ENCODE results near the gene APBB2. TPM values are rescaled to one million over a fixed set of nuclear protein-coding genes. Genes with fewer than 3 reads are reported as not detected.

APBB2 gene
- total RNA-seq, 2 donors from 2014 or later: 56.1 to 64.8 TPM

DNA sequence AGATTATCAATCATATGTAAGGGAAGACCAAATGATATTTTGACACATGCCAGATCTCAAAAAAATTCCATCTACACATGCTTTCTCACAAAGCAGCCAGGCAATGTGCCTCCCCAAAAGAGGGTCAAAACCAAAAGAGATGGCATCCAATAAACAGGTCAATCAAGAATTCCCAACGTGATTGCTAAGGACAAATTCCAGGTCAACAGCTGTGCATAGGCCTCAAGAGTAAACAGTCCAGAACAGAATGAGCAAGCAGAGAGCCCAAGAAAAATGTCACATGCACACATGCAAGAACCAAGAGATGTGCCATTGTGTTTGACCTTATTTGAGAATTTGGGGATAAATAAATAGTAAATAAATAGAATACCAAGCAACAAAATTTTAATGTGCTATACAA lies 136.7 kb downstream of the APBB2 start:
- no peaks in the 10 kb centered on the region for H3K9me3 ChIP-seq (ENCODE audit: control insufficient read depth, low read length)
- 88 to 93% methylated on average over 1 of the region's 1 CpG for whole genome bisulfite sequencing, 2 experiments (ENCODE audit: insufficient coverage in 1 of 2, insufficient read length in 1 of 2)
- no peak overlapping the region for H3K27ac ChIP-seq (ENCODE audit: low read depth, low read length)
- Mint-ChIP-seq H3K4me1 (peaks cover 42% of the 10 kb centered on the region), H3K4me3 (no peak overlapping the region), H3K9me3 (no peaks in the 10 kb centered on the region), H3K36me3 (ENCODE audit: low read depth) (peaks cover 3% of the 10 kb centered on the region), H3K27me3 (ENCODE audit: insufficient read depth) (no peaks in the 10 kb centered on the region), H3K27ac (no peak overlapping the region)
- H3K27me3 ChIP-seq (ENCODE audit: control insufficient read depth, insufficient read depth, low read length, poor library complexity, severe bottlenecking): no peaks in the 10 kb centered on the region
- no peak for DNase-seq
- TF ChIP-seq, protein P1, sequence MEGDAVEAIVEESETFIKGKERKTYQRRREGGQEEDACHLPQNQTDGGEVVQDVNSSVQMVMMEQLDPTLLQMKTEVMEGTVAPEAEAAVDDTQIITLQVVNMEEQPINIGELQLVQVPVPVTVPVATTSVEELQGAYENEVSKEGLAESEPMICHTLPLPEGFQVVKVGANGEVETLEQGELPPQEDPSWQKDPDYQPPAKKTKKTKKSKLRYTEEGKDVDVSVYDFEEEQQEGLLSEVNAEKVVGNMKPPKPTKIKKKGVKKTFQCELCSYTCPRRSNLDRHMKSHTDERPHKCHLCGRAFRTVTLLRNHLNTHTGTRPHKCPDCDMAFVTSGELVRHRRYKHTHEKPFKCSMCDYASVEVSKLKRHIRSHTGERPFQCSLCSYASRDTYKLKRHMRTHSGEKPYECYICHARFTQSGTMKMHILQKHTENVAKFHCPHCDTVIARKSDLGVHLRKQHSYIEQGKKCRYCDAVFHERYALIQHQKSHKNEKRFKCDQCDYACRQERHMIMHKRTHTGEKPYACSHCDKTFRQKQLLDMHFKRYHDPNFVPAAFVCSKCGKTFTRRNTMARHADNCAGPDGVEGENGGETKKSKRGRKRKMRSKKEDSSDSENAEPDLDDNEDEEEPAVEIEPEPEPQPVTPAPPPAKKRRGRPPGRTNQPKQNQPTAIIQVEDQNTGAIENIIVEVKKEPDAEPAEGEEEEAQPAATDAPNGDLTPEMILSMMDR (conservative IDR thresholded peaks at IDR 0.05): no peak
- no peak overlapping the region for H3K9ac ChIP-seq (ENCODE audit: extremely low read depth, low read length, poor library complexity, severe bottlenecking)
- H3K4me1 ChIP-seq (ENCODE audit: control insufficient read depth, insufficient read depth, low read length): peaks cover 25% of the 10 kb centered on the region
- no peak overlapping the region for H3K4me3 ChIP-seq (ENCODE audit: low read length)
- no peaks in the 10 kb centered on the region for H3K36me3 ChIP-seq (ENCODE audit: control insufficient read depth, insufficient read depth, low read length)

DNA sequence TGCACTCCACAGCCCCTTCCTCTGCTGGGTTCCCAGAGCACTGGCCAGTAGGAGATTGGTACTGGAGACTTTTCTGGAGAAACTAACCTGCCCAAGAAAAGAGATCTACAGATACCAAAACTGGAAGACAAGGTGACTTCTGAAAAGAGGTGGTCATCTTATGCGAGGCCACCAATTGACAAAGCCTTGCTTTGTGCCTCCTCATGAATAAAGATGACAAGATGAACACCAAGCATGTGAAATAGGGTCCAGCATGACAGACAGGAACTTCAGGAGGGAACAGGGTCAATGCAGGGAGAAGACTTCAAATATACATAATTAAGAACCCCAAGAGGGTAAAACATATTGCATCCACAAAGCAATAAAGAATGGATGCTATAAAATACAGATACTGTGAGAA lies 137.9 kb downstream of the APBB2 start:
- H3K36me3 Mint-ChIP-seq (ENCODE audit: low read depth): peaks cover 3% of the 10 kb centered on the region
- no peak for DNase-seq
- no peak overlapping the region for H3K27ac ChIP-seq (ENCODE audit: low read depth, low read length)
- no peaks in the 10 kb centered on the region for H3K9me3 ChIP-seq (ENCODE audit: control insufficient read depth, low read length)
- no peaks in the 10 kb centered on the region for H3K27me3 ChIP-seq (ENCODE audit: control insufficient read depth, insufficient read depth, low read length, poor library complexity, severe bottlenecking)
- no peak overlapping the region for H3K4me3 Mint-ChIP-seq
- H3K4me1 Mint-ChIP-seq: peaks cover 52% of the 10 kb centered on the region
- no peak overlapping the region for H3K27ac Mint-ChIP-seq
- 98 to 100% methylated on average over 1 of the region's 1 CpG for whole genome bisulfite sequencing, 2 experiments (ENCODE audit: insufficient coverage in 1 of 2, insufficient read length in 1 of 2)
- H3K9ac ChIP-seq (ENCODE audit: extremely low read depth, low read length, poor library complexity, severe bottlenecking): no peak overlapping the region
- TF ChIP-seq, protein P1 (conservative IDR thresholded peaks at IDR 0.05): no peak
- H3K36me3 ChIP-seq (ENCODE audit: control insufficient read depth, insufficient read depth, low read length): no peaks in the 10 kb centered on the region
- H3K4me3 ChIP-seq (ENCODE audit: low read length): no peak overlapping the region
- H3K4me1 ChIP-seq (ENCODE audit: control insufficient read depth, insufficient read depth, low read length): peaks cover 27% of the 10 kb centered on the region
- H3K9me3 Mint-ChIP-seq: no peaks in the 10 kb centered on the region
- H3K27me3 Mint-ChIP-seq (ENCODE audit: insufficient read depth): no peaks in the 10 kb centered on the region

DNA sequence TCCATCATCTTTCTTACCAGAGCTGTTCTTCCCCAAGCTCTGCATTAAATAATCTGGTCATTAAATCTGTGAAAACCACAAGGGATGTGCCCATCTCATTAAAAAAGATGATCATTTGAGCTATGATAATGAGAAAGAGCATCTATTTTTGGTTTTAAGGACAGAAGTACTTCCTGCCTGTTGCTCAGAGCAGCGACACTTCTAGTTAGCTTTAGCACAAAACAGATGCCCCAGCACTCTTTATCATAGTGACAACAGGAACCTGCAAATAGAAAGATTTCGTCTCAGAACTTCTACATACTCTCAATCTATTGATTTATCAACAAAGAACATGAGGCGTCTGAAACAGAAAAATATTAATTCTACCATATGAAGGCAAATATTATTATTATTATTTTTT lies 140.1 kb downstream of the APBB2 start:
- Mint-ChIP-seq H3K4me1 (peaks cover 61% of the 10 kb centered on the region), H3K36me3 (ENCODE audit: low read depth) (peaks cover 3% of the 10 kb centered on the region), H3K27ac (no peak overlapping the region), H3K9me3 (no peaks in the 10 kb centered on the region), H3K27me3 (ENCODE audit: insufficient read depth) (no peaks in the 10 kb centered on the region), H3K4me3 (no peak overlapping the region)
- 98 to 100% methylated on average over 1 to 2 of the region's 3 CpGs for WGBS, 2 experiments (ENCODE audit: insufficient coverage in 1 of 2, insufficient read length in 1 of 2)
- TF ChIP-seq, protein P1 (conservative IDR thresholded peaks at IDR 0.05): no peak
- no peak for DNase-seq
- H3K9me3 ChIP-seq (ENCODE audit: control insufficient read depth, low read length): no peaks in the 10 kb centered on the region
- no peaks in the 10 kb centered on the region for H3K27me3 ChIP-seq (ENCODE audit: control insufficient read depth, insufficient read depth, low read length, poor library complexity, severe bottlenecking)
- no peak overlapping the region for H3K27ac ChIP-seq (ENCODE audit: low read depth, low read length)
- no peak overlapping the region for H3K4me3 ChIP-seq (ENCODE audit: low read length)
- H3K36me3 ChIP-seq (ENCODE audit: control insufficient read depth, insufficient read depth, low read length): no peaks in the 10 kb centered on the region
- peaks cover 41% of the 10 kb centered on the region for H3K4me1 ChIP-seq (ENCODE audit: control insufficient read depth, insufficient read depth, low read length)
- no peak overlapping the region for H3K9ac ChIP-seq (ENCODE audit: extremely low read depth, low read length, poor library complexity, severe bottlenecking)

All from endodermal cell (in vitro differentiated cells).